PC-9 (cell line): Measurements from ENCODE around the gene OSBPL3.

Experiments
- CTCF ChIP-seq: fragments of 200-600 bp; sonication (generic); conservative IDR thresholded peaks from 2 replicates; pipeline ENCODE4 v1.6.1; 2017; ENCODE audit warnings: mixed run types, antibody characterized with exemption, mild to moderate bottlenecking, moderate library complexity
- EZH2 ChIP-seq: fragments of 200-600 bp; sonication (generic); IDR thresholded peaks from 2 replicates; pipeline ENCODE4 v1.8.0; 2017; ENCODE audit warnings: antibody characterized with exemption, low read depth

DNA sequence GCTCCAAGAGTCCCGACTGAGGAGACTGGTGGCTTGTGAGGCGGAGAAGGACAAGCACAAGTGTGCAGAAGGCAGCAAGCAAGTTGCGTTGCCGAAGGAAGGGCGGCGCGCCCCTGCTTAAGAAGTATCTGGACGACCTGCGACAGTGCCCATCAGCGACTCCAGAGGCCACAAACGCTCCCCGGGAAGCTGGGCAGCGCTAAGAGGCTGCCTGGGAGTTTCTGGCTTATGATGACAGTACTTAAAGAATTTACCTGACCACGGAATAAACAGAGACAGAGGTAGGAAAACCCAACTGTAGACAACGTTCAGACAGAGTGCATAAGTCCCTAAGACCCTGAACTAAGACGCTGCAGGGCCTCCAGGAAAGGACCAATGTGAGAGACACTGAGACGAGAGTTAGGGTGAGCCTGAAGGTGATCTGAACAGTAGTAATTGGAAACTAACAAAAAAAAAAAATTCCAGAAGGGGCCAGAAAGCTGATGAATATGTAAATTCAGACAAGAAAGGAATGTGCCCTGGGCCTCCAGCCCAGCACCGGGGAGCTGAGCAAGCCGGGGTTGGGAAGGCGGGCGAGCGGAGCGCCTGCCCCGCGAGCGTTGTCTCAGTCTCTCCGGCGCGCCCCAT lies 1.0 kb downstream of the OSBPL3 start:
- TF ChIP-seq EZH2 = no peak
- TF ChIP-seq CTCF = no peak
